Neutrophil (primary cell): Measurements from ENCODE around the gene TSSK6.

Experiments
- H3K27ac ChIP-seq: fragments of 200-600 bp; sonication (generic); 2 replicates; pipeline ENCODE4 v1.5.1; 2016; ENCODE audit warnings: mild to moderate bottlenecking, moderate library complexity
- H3K27me3 ChIP-seq: fragments of 200-600 bp; sonication (generic); 2 replicates; pipeline ENCODE4 v1.6.0; 2016; ENCODE audit warnings: mild to moderate bottlenecking
- H3K36me3 ChIP-seq: fragments of 200-600 bp; sonication (generic); 2 replicates; pipeline ENCODE4 v1.5.1; 2017
- H3K4me1 ChIP-seq, 2 experiments: fragments of 200-600 bp in 1 of 2; sonication (generic) in 1 of 2; 1 replicate in 1 of 2; 2 replicates in 1 of 2; pipeline versions ENCODE4 v1.5.1 to v1.6.1; 2013 to 2016; ENCODE audit warnings: low read depth in 1 of 2, low read length in 1 of 2, mild to moderate bottlenecking in 1 of 2, moderate library complexity in 1 of 2; ENCODE audit not compliant: control insufficient read depth in 1 of 2, insufficient read depth in 1 of 2
- H3K4me3 ChIP-seq, 2 experiments: fragments of 200-600 bp in 1 of 2; sonication (generic) in 1 of 2; 1 replicate in 1 of 2; 2 replicates in 1 of 2; pipeline ENCODE4 v1.5.1; 2013 to 2016; ENCODE audit warnings: low read depth in 1 of 2, low read length in 1 of 2, mild to moderate bottlenecking in 1 of 2, moderate library complexity in 1 of 2
- H3K9me3 ChIP-seq: fragments of 200-600 bp; sonication (generic); 2 replicates; pipeline ENCODE4 v1.5.1; 2016
- CTCF ChIP-seq: fragments of 200-600 bp; sonication (generic); IDR thresholded peaks from 2 replicates; pipeline ENCODE4 v1.5.1; 2016; ENCODE audit warnings: antibody characterized with exemption

Gene TSSK6

GRCh38 chr19:19540064-19540714, 24.8 kb upstream of the TSSK6 start:
- Histone ChIP-seq H3K4me3 (peak overlapping the region; percentile 62 to 64), H3K9me3 (no peaks in the 10 kb centered on the region), H3K27me3 (peaks cover 52% of the 10 kb centered on the region), H3K27ac (peak overlapping the region; percentile 44), H3K4me1 (peaks cover 43 to 46% of the 10 kb centered on the region in 2 experiments), H3K36me3 (no peaks in the 10 kb centered on the region)
- peak; percentile 12 for TF ChIP-seq CTCF

DNA sequence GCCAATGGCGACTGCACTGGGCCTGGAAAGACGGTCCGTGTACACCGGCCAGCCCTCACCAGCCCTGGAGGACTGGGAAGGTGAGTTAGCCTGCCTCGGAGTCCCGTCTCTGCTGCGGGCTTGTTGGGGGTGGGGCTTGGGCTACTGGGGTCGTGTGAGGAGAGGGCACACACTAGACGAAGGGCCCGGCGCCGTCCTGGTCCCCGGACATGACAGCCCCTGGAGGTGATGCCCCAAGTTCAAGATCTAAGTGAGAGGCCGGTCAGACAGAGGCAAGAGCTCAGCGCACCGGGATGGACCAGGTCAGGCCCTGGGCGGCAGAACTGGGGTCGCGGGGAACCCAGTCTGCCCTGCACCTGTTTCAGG, 24.3 kb upstream of the TSSK6 start:
- H3K36me3 ChIP-seq = no peaks in the 10 kb centered on the region
- peak overlapping the region in 1 of 2 experiments; percentile 25 for H3K4me3 ChIP-seq
- H3K27ac ChIP-seq = peak overlapping the region; percentile 44
- peaks cover 52% of the 10 kb centered on the region for H3K27me3 ChIP-seq
- peaks cover 43 to 46% of the 10 kb centered on the region in 2 experiments for H3K4me1 ChIP-seq
- H3K9me3 ChIP-seq = no peaks in the 10 kb centered on the region
- no peak for TF ChIP-seq CTCF

DNA sequence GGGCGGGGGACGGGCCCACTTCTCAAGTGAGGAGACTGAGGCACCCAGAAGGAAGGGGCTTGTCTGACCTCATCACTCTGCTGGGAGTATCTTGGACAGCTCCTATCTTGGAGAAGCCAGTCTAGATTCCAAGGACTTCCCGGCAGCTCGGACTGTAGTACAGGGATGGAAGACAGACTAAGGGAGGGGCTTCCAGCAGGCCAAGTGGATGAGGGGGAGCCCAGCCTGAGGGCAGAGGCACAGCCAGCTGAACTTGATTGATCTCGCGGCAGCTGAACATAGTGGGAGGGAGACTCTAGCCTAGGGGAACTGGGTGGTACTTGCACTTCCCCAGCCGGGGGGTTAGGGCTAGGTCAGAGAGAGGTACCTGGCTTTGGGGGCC, 23.4 kb upstream of the TSSK6 start:
- Histone ChIP-seq H3K27ac (no peak overlapping the region), H3K27me3 (peaks cover 52% of the 10 kb centered on the region), H3K4me3 (no peak overlapping the region), H3K4me1 (peaks cover 43 to 46% of the 10 kb centered on the region in 2 experiments), H3K36me3 (no peaks in the 10 kb centered on the region), H3K9me3 (no peaks in the 10 kb centered on the region)
- no peak for TF ChIP-seq CTCF

DNA sequence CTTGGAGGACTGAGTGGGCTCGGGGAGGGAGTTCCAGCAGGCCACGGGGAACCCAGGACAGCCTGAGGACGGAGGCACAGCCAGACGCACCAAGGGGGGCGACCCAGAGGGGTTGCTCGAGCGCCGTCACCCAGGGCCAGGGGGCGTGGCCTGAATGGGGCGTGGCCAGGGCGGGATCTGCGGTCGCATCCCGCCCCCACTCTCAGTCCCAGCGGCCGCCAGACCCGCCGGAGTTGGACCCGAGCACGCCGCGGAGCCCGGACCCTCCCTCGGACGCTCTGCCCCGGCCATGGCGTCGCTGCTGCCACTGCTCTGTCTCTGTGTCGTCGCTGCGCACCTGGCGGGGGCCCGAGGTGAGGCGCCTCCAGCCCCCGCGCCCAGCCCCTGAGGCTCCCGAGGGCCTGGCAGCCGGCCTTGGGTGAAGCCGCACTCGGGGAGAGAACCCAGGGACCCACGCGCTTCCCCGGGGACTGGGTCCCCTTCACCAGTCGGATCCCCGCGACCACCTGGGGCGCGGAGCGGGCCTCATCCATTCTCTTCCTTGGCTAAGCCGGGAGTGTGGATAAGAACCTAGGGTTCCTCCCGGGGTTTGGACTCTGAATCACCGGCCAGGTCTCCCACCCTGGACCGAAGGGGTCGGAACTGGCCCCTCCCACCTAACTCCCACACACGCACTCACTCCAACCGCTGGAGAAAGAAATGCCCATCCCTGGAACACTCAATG, 22.9 kb upstream of the TSSK6 start, which contains the start of gene CILP2:
Gene CILP2 (plus strand): TSS at position 205 of the 724 bp plus-strand sequence. CDS start 85 bp downstream, at position 290.
- peaks cover 42 to 45% of the 10 kb centered on the region in 2 experiments for H3K4me1 ChIP-seq
- peaks cover 52% of the 10 kb centered on the region for H3K27me3 ChIP-seq
- H3K4me3 ChIP-seq = no peak within 1 kb of the TSS
- H3K9me3 ChIP-seq = no peaks in the 10 kb centered on the region
- no peaks in the 10 kb centered on the region for H3K36me3 ChIP-seq
- H3K27ac ChIP-seq = no peak within 1 kb of the TSS
- TF ChIP-seq CTCF = no peak

DNA sequence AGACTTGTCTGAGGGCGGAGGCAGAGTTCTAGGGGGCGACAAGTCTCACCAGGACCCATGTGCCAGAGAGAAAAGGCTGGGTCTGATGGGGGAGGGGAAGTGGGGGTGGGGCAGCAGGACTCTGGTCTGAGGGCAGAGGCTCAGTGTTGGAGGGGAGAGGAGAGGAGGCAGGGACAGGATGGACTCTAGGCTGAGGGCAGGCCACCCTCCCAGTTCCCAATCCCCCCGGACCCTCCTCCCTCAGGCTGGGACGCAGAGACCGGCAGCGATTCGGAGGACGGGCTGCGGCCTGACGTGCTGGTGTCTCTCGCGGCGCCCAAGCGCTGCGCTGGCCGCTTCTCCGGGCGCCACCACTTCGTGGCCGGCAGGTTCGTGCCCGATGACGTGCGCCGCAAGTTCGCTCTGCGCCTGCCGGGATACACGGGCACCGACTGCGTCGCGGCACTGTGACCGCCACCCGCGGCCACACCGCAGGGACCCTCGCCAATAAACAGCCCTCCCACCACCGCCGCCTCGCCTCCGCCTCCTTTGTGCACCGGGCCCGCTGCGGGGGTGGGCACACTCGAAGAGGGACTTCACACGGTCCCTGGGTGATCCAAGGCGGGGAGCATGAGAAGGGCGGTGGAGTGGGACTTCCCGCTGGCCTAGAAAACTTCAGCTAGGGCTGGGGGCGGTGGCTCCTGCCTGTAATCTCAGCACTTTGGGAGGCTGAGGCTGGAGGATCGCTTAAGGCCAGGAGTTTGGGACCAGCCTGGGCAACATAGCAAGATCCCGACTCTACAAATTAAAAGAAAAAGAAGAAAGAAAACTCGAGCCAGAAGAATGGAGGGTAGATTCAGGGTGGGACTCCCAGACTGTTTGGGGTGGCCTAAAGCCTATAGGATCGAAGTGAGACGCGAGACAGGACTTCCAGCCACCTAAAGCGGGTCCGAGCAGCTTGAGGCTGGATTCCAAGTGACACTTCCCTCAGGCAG, 22.0 kb upstream of the TSSK6 start:
- TF ChIP-seq CTCF = no peak
- no peaks in the 10 kb centered on the region for H3K36me3 ChIP-seq
- H3K27me3 ChIP-seq = peaks cover 52% of the 10 kb centered on the region
- no peaks in the 10 kb centered on the region for H3K9me3 ChIP-seq
- no peak overlapping the region for H3K4me3 ChIP-seq
- no peak overlapping the region for H3K27ac ChIP-seq
- peaks cover 33 to 39% of the 10 kb centered on the region in 2 experiments for H3K4me1 ChIP-seq
